Hepatocyte (in vitro differentiated cells): ENCODE results near the gene GNAT1. TPM values are rescaled to one million over a fixed set of nuclear protein-coding genes. Genes with fewer than 3 reads are reported as not detected.

Experiments used
- DNase-seq: peaks from one replicate; pipeline ENCODE4 v3.0.0-alpha.2; 2016; ENCODE audit warnings: low spot score
- H2AFZ ChIP-seq: fragments of 200-600 bp; sonication (generic); 2 replicates; pipeline ENCODE4 v1.6.0; 2016; ENCODE audit warnings: antibody characterized with exemption, mild to moderate bottlenecking
- H3K27ac ChIP-seq: fragments of 200-600 bp; sonication (generic); 2 replicates; pipeline ENCODE4 v1.5.1; 2016; ENCODE audit warnings: mild to moderate bottlenecking
- H3K27me3 ChIP-seq: fragments of 200-600 bp; sonication (generic); 2 replicates; pipeline ENCODE4 v1.6.1; 2016
- H3K36me3 ChIP-seq: fragments of 200-600 bp; sonication (generic); replicated peaks from 2 replicates; pipeline ENCODE4 v1.5.1; 2016; ENCODE audit warnings: low read depth; ENCODE audit not compliant: insufficient read depth
- H3K4me1 ChIP-seq: fragments of 200-600 bp; sonication (generic); 2 replicates; pipeline ENCODE4 v1.5.1; 2016; ENCODE audit warnings: mild to moderate bottlenecking, moderate library complexity; ENCODE audit not compliant: insufficient read depth
- H3K4me2 ChIP-seq: fragments of 200-600 bp; sonication (generic); 2 replicates; pipeline ENCODE4 v1.6.0; 2016
- H3K4me3 ChIP-seq: fragments of 200-600 bp; sonication (generic); 2 replicates; pipeline ENCODE4 v1.5.1; 2016; ENCODE audit warnings: mild to moderate bottlenecking
- H3K79me2 ChIP-seq: fragments of 200-600 bp; sonication (generic); 2 replicates; pipeline ENCODE4 v1.6.0; 2017; ENCODE audit warnings: mild to moderate bottlenecking
- H3K9me2 ChIP-seq: fragments of 200-600 bp; sonication (generic); replicated peaks from 2 replicates; pipeline ENCODE4 v1.6.0; 2017; ENCODE audit warnings: mild to moderate bottlenecking; ENCODE audit not compliant: insufficient read depth
- H3K9me3 ChIP-seq: fragments of 200-600 bp; sonication (generic); 2 replicates; pipeline ENCODE4 v1.5.1; 2016; ENCODE audit warnings: low read depth, mild to moderate bottlenecking
- H4K20me1 ChIP-seq: fragments of 200-600 bp; sonication (generic); 2 replicates; pipeline ENCODE4 v1.6.0; 2016; ENCODE audit warnings: mild to moderate bottlenecking; ENCODE audit not compliant: insufficient read depth, poor library complexity, severe bottlenecking
- EZH2 ChIP-seq: fragments of 200-600 bp; sonication (generic); IDR thresholded peaks from 2 replicates; pipeline ENCODE4 v1.6.1; 2016; ENCODE audit warnings: antibody characterized with exemption, mild to moderate bottlenecking, borderline replicate concordance
- EZH2phosphoT487 ChIP-seq: fragments of 200-600 bp; sonication (generic); IDR thresholded peaks from one replicate; pipeline ENCODE4 v1.6.1; 2018; ENCODE audit warnings: antibody characterized with exemption, mild to moderate bottlenecking, low read depth, moderate library complexity; ENCODE audit not compliant: unreplicated experiment, severe bottlenecking
- WGBS: methylation state at CpG from one replicate; pipeline ENCODE4 v1.1.6; 2016; ENCODE audit warnings: low lambda C conversion rate; ENCODE audit errors: missing lambda C conversion rate; 5-methylcytosine and 5-hydroxymethylcytosine counted together
- polyA plus RNA-seq: library from polyadenylated mRNA; unstranded; fragments of >200 nt; fragmentation: Nextera tagmentation; extraction: Ambion mirVana; gene quantifications from 2 replicates; pipeline ENCODE4 v1.2.1, GENCODE V29; 2016
- total RNA-seq: library from RNA; depleted of rRNA; stranded (reverse); fragments of >200 nt; gene quantifications from 2 replicates; pipeline ENCODE4 v1.2.3, GENCODE V29; 2014
- TF ChIP-seq, protein P1 (sequence below): fragments of 200-600 bp; sonication (generic); IDR thresholded peaks from 2 replicates; pipeline ENCODE4 v1.5.1; 2016; ENCODE audit warnings: antibody characterized with exemption, mild to moderate bottlenecking; ENCODE audit not compliant: poor library complexity

GNAT1 gene
- total and polyA plus RNA-seq, 2 experiments from 2014 or later = not detected

DNA sequence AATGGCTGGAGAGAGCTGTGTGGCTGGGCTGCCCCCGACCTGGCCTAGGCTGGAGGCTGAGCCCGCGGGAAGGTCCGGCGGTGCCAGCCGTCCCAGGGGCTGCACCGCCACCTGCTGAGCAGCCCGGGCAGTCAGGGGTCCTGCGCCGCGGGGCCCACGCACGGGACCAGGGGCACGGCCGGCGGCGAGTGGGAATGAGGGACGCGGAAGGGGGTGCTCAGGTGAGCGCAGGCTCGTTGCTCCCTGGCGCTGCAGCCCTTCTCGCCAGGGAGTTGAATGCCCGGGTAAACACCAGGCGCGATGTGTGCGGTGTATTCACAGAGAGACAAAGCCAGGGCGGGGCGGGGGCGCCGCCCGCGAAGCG is 37.0 kb upstream of the GNAT1 start:
- no peaks in the 10 kb centered on the region for H3K36me3 ChIP-seq
- no peaks in the 10 kb centered on the region for H3K9me2 ChIP-seq
- H3K4me1 ChIP-seq = peaks cover 53% of the 10 kb centered on the region
- H3K4me2 ChIP-seq = peak overlapping the region; percentile 97
- H3K4me3 ChIP-seq = no peak overlapping the region
- no peak for DNase-seq
- WGBS = 4% methylated on average over 18 of the region's 34 CpGs
- no peak overlapping the region for H3K27ac ChIP-seq
- no peak for TF ChIP-seq EZH2phosphoT487
- TF ChIP-seq, protein P1, sequence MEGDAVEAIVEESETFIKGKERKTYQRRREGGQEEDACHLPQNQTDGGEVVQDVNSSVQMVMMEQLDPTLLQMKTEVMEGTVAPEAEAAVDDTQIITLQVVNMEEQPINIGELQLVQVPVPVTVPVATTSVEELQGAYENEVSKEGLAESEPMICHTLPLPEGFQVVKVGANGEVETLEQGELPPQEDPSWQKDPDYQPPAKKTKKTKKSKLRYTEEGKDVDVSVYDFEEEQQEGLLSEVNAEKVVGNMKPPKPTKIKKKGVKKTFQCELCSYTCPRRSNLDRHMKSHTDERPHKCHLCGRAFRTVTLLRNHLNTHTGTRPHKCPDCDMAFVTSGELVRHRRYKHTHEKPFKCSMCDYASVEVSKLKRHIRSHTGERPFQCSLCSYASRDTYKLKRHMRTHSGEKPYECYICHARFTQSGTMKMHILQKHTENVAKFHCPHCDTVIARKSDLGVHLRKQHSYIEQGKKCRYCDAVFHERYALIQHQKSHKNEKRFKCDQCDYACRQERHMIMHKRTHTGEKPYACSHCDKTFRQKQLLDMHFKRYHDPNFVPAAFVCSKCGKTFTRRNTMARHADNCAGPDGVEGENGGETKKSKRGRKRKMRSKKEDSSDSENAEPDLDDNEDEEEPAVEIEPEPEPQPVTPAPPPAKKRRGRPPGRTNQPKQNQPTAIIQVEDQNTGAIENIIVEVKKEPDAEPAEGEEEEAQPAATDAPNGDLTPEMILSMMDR = peak; percentile 48
- TF ChIP-seq EZH2 = no peak
- peaks cover 8% of the 10 kb centered on the region for H4K20me1 ChIP-seq
- peaks cover 36% of the 10 kb centered on the region for H3K27me3 ChIP-seq
- H3K9me3 ChIP-seq = no peaks in the 10 kb centered on the region
- no peak overlapping the region for H2AFZ ChIP-seq
- peaks cover 29% of the 10 kb centered on the region for H3K79me2 ChIP-seq

DNA sequence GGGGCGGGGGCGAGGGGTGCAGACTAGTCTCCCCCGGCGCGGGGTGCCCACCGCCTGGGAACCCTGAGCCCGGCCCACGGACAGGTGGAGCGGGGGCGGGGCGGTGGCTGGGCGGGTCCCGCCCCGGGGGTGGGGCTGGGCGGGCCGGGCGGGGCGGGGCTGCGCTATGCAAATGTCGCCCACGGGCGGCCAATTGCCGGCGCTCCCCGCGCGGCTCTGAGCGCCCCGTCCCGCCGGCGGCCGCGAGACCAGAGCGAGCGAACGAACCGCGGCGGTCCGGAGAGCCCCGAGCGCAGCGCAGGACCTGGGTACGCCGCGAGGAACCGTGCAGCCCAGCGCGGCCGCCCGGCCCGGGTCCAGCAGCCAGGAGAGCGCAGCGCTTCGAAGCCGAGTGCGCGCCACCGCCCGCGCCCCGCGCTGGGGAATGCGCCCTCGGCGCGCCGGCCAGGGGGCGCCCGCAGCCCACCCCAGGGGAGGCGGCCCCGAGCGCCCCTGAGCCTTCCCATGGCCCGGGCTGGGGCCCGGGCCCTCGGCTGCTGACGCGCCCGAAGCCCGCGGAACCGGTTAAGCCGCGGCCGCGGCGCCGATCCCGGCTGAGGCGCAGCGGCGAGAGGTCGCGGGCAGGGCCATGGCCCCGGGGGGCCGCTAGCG is 36.4 kb upstream of the GNAT1 start, which contains the start of gene SEMA3F:
Gene SEMA3F (plus strand): TSS at position 485 of the 651 bp plus-strand sequence. CDS start 4,299 bp downstream, outside the sequence.
- Histone ChIP-seq H3K4me2 (peak within 1 kb of the TSS; percentile 97), H3K27ac (no peak within 1 kb of the TSS), H3K4me3 (peak within 1 kb of the TSS; percentile 52), H3K9me3 (no peaks in the 10 kb centered on the region), H3K4me1 (peaks cover 48% of the 10 kb centered on the region), H4K20me1 (peaks cover 8% of the 10 kb centered on the region), H2AFZ (no peak within 1 kb of the TSS), H3K27me3 (peaks cover 37% of the 10 kb centered on the region), H3K79me2 (peaks cover 29% of the 10 kb centered on the region), H3K9me2 (no peaks in the 10 kb centered on the region), H3K36me3 (no peaks in the 10 kb centered on the region)
- peak; percentile 87 for DNase-seq
- under 1% methylated on average over 40 of the region's 98 CpGs for WGBS
- no peak for TF ChIP-seq EZH2
- TF ChIP-seq, protein P1 = peak; percentile 7

DNA sequence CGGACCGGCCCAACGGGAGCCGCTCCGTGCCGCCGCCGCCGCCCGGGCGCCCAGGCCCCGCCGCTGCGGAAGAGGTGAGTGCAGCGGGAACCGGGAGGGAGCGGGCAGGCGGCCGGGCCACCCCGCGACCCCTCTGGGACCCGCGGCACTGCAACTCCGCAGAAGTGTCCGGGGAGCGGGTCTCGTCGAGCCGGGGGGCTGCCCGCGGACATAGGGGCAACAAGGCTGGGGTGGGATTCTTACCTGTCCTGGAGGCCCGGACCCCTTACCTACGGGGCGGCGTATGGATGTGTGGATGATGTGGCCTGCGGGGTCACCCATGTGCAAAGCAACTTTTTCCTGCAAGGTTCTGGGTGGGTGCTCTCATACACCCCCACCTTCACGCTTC is 35.9 kb upstream of the GNAT1 start:
- H3K9me2 ChIP-seq = no peaks in the 10 kb centered on the region
- no peak overlapping the region for H3K27ac ChIP-seq
- WGBS = 3% methylated on average over 33 of the region's 37 CpGs
- H3K4me1 ChIP-seq = peaks cover 43% of the 10 kb centered on the region
- no peak for DNase-seq
- peak overlapping the region; percentile 52 for H3K4me3 ChIP-seq
- H4K20me1 ChIP-seq = peaks cover 8% of the 10 kb centered on the region
- no peaks in the 10 kb centered on the region for H3K36me3 ChIP-seq
- no peaks in the 10 kb centered on the region for H3K9me3 ChIP-seq
- no peak for TF ChIP-seq EZH2phosphoT487
- TF ChIP-seq EZH2 = no peak
- TF ChIP-seq, protein P1 = no peak
- H3K27me3 ChIP-seq = peaks cover 39% of the 10 kb centered on the region
- peaks cover 29% of the 10 kb centered on the region for H3K79me2 ChIP-seq
- peak overlapping the region; percentile 97 for H3K4me2 ChIP-seq
- H2AFZ ChIP-seq = no peak overlapping the region
